ENCODE measurements around the gene NFILZ.

Gene NFILZ

GRCh38 chr19:8629996-8630683, at the start of gene NFILZ:
Gene NFILZ (plus strand): TSS chr19:8630633. CDS start chr19:8676766, 46,133 bp downstream.
- DNase-seq = no peak

GRCh38 chr19:8580710-8581281, 49.6 kb upstream of the NFILZ start:
- DNase-seq = peak; percentile 52

GRCh38 chr19:8584965-8585893, 45.2 kb upstream of the NFILZ start:
- no peak for DNase-seq

GRCh38 chr19:8585894-8586750, 44.3 kb upstream of the NFILZ start:
- DNase-seq = peak; percentile 17

GRCh38 chr19:8589177-8589714, 41.2 kb upstream of the NFILZ start:
- DNase-seq = no peak

- peak; percentile 13 for DNase-seq
These were observed 38.0 kb upstream of the NFILZ start for GRCh38 chr19:8592231-8593009.

- no peak for DNase-seq
These were observed 36.5 kb upstream of the NFILZ start for GRCh38 chr19:8593931-8594330.

GRCh38 chr19:8595651-8596050, 34.8 kb upstream of the NFILZ start:
- no peak for DNase-seq

- DNase-seq = no peak
These were observed 34.3 kb upstream of the NFILZ start for GRCh38 chr19:8596168-8596567.

GRCh38 chr19:8600064-8600463, 30.4 kb upstream of the NFILZ start:
- no peak for DNase-seq

- DNase-seq = no peak
These were observed 29.6 kb upstream of the NFILZ start for GRCh38 chr19:8600816-8601215.

GRCh38 chr19:8601796-8602195, 28.6 kb upstream of the NFILZ start:
- no peak for DNase-seq

GRCh38 chr19:8605514-8605913, 24.9 kb upstream of the NFILZ start:
- DNase-seq = no peak

GRCh38 chr19:8607386-8607785, 23.0 kb upstream of the NFILZ start:
- DNase-seq = no peak

GRCh38 chr19:8608941-8609278, 21.5 kb upstream of the NFILZ start:
- no peak for DNase-seq

GRCh38 chr19:8609279-8610040, 21.0 kb upstream of the NFILZ start:
- no peak for DNase-seq

- no peak for DNase-seq
These were observed 20.1 kb upstream of the NFILZ start, which contains the start of gene ADAMTS10 for GRCh38 chr19:8610041-8610935. Gene ADAMTS10 (minus strand): TSS chr19:8610715. CDS start chr19:8605710, 5,005 bp downstream.

GRCh38 chr19:8610936-8611300, 19.5 kb upstream of the NFILZ start:
- DNase-seq = no peak

- DNase-seq = no peak
These were observed 19.0 kb upstream of the NFILZ start for GRCh38 chr19:8611391-8611876.
